HL-60/S4 (cell line): ENCODE data around the gene CPLANE1.
"Not testable (repeated sequence)": the region's sequence is repeated elsewhere in the genome, so short reads cannot be mapped to it uniquely, and the experiment has no call there.

Experiments
- in situ Hi-C: fragments of 300-500 bp; cut with MboI; formaldehyde crosslinking; loops from 2 replicates; pipeline ENCODE4 v1.14.3; 2022; ENCODE audit warnings: low sequenced_read_pairs

Gene CPLANE1

DNA sequence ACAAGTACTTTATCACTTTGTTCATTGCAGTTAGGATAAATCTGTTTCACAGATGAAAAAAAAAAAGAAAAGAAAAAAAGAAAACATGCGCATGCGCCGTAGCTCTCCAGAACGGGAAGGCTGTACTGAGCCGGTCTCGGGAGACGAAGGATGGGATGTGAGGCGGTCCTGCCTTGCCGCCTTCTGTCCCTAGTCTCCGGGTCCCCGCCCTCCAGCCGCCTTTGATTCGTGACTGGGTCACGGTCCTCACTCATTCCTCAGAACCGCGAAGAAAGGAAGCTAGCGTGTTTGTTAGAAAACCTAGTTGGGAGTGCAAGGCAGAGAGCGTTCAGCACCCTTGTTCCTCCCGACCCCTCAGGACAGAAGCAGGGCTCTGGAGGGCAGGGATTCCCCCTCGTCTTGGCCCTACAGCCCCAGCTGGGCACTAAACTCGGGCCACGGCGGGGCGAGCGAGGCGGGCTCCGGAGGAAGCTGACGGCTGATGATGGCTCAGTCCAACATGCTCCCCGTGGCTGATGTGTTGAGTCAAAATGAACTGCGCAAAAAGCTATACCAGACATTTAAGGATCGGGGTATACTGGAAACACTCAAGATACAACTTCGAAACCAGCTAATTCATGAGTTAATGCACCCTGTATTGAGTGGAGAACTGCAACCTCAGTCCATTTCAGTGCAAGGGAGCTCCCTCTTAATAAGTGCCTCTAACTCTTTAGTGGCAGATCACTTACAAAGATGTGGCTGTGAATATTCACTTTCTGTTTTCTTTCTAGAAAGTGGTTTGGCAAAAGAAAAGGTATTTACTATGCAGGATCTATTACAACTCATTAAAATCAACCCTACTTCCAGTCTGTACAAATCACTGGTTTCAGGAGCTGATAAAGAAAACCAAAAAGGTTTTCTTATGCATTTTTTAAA, 40.0 kb downstream of the CPLANE1 start:
- in situ Hi-C loops = no loop called here

DNA sequence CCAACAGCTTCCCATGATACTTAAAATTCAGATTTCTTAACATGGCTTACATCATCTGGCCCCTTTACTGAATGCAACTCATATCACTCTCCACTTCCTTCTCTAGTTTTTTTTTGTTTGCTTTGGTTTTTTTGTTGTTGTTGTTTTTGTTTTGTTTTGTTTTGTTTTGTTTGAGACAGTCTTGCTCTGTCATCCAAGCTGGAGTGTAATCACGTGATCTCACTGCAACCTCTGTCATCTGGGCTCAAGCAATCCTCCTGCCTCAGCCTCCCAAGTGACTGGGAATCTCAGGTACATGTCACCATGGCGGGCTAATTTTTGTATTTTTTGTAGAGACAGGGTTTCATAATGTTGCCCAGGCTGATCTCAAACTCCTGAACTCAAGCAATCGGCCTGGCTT, 41.4 kb downstream of the CPLANE1 start:
- in situ Hi-C loops = no loop called here

DNA sequence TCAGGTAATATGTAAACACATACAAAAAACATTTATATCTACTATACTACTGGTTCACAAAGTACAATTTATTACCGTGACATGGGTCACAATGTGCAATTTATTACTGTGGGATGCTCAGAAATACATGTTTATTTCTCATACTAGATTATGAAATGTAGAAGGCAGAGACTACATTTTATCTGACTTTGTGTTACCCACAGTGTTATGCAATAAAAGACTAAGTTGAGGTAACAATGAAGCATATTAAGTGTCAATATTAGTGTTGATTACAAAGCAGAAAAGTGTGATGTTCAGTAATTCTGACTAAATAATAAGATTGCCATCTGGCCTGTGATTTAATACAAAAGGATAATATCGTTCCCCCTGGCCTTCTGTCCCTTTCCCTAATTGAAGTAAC, 42.4 kb downstream of the CPLANE1 start:
- in situ Hi-C loops = no loop called here

DNA sequence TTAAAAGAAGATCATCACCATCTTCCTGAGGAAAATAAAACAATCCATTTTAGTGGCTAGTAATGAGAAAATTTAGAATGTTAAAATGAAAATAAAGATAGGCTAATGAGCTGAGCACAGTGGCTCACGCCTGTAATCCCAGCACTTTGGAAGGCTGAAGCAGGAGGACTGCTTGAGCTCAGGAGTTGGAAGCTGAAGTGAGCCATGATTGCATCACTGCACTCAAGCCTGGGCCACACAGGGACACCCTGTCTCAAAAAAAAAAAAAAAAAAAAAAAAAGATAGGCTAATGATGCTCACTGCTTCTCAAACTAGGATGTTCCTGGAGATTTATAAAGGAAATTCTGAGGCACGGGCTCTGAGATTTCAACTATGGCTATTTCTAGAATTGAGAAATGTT, 50.3 kb downstream of the CPLANE1 start:
- in situ Hi-C loops = no loop called here

DNA sequence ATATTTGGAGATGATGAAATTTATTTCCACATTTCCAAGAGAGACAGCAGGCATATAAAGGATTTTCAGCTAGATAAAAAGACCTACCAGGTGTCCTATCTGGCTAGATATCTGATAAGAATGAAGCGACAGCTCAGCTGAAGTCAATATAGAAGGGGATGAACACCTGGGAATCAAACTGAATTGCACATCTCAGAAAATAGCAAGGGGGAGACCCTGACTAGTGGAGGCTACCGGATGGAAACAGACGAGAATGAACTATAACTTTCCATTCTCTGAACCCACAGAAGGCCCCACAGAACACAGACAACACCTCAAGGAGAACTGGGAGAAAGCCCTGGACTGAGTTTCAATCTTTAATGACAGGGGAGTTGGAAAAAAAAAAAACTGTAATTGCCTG, 51.1 kb downstream of the CPLANE1 start:
- in situ Hi-C loops = no loop called here

DNA sequence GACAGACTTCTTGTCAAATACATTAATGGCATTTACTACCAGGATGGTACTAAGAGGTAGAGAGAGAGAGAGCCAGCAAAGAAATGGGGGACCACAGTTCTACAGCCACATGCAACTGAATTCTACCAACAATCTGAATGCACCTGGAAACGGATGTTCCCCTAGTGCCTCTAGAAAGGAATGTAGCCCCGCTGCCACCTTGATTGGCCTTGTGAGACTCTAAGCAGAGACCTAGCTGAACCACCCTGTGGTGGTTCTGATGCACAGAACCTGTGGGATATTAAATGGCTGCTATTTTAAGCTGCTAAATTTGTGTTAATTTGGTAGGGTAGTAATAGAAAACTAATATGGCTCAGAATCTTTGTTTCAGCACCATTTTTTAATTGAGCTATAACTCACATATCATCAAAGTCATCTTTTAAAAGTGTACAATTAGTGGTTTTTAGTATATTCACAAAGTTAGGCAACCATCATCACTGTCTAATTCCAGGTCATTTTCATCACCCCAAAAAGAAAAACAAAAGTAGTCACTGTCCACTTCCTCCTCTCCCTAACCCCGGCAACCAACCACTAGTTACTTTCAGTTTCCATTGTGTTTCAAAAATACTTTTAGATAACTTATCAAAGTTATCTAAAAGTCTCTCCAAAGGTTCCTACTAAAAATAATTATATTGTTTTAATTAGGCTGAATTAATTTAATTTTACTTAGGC, 51.7 kb downstream of the CPLANE1 start:
- in situ Hi-C loops = no loop called here

DNA sequence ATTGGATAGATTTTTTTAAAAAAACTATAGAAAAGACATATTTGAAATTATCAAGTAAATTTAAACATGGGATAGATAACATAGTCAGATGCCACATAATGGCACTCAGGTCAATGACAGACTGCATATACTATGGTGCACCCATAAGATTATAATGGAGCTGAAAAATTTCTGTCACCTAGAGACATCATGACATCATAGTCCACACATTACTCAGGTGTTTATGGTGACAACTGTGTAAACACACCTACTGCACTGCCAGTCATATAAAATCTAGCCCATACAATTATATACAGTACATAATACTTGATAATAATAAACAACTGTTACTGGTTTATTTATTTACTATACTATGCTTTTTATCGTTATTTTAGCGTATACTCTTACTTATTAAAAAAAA, 58.6 kb downstream of the CPLANE1 start:
- in situ Hi-C loops = no loop called here

DNA sequence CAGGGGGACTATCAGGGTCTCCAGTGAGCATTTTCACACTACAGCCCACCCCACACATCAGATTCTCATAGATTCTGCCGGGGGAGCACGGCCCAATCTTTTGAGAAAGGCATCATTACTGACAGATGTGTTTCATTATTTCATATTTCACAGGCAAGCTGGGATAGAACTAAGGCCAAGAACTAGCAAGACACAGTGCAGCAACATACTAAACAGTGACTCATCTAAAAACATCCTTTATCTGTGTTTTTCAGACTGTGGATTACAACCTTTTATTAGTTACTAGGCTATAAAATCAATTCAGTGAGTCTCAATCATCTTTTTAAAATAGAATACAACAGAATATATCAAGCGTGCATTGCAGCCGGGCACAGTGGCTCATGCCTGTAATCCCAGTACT, 59.8 kb downstream of the CPLANE1 start:
- in situ Hi-C loops = no loop called here

DNA sequence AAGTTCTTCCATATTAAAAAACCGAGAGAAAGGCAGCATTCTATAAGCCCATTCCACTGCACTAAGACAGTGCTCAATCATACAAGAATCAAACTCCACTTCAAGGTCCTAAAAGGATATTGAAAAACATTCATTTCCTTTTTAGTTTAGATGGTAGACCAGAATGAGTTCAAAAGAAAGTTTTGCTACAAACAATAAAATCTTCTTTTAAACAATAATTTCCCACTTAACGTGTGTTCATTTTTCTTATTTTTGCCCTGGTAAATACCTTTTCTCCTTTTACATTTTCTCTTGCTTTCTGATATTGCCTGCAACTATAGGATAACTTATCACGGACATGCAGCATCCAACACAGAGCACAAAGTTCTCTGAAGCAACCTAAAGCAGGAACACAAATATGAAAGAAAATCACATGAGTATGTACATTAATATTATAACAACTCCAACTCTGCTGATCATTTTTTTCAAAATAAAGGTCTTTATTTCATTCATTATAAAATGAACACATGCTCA, 61.7 kb downstream of the CPLANE1 start:
- in situ Hi-C loops = no loop called here

DNA sequence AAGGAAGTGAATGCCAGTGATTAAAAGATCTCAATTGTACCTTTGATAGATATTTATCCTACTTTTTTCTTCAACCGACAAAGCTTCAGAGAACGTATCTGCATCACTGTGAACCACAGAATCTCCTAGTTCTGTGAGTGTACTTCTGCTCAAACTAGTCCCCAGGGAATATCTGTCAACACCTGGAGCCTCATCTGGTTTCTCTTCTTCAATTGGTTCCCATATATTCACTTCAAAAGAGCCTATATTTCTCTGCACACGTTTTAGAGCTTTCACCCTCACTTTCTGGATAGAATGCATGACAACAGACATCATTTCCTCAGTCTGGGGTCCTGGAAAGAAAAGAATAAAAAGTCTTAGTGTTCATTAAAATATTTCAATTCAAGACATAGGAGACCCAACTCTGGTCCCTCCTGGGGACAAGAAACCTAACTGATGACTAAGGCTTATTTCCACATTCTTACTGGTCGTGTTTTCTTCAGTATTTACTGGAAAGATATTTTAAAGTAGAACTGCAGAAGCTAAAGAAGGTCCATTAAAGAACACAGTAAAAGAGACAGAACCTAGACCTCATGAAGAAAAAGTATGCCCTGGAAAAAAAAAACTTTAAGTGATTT, 64.3 kb downstream of the CPLANE1 start:
- in situ Hi-C loops = no loop called here

DNA sequence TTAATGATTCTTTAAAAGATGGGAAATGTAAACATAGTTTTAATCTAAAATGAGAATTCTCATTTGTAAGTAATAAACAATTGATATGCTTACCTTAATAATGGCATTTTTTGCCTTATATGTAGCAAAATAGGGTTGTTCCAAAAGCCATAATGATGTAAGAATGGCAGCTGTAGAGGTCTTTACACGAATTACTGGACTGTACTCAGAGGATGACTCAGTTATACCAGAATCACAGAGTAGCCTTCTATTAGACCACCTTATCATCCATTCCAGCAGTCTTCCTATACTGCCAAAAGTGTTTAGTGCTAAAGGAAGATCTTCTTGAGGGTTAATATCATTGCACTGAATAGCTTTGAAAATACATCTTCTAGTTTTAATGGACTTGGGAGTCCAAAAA, 66.5 kb downstream of the CPLANE1 start:
- in situ Hi-C loops = no loop called here

DNA sequence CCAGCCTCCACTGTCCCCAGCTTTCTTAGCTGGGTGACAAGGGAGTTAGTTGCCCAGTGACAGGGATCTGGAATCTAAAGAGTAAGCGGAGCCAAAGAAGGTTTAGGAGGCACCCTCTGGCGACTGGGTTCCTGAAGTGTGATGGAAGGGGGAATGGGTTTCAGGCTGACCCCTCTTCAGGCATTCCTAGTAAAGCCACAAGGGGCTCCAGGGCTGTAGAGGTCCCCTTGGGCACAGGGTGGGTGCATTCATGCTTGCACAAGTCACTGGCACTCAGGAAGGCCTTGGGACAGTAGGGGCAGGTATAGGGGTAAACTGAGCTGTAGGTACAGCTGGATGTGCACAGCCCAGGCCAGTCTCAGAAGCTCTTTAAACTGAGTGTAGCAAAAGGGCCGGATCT, 74.2 kb downstream of the CPLANE1 start:
- in situ Hi-C loops = no loop called here

DNA sequence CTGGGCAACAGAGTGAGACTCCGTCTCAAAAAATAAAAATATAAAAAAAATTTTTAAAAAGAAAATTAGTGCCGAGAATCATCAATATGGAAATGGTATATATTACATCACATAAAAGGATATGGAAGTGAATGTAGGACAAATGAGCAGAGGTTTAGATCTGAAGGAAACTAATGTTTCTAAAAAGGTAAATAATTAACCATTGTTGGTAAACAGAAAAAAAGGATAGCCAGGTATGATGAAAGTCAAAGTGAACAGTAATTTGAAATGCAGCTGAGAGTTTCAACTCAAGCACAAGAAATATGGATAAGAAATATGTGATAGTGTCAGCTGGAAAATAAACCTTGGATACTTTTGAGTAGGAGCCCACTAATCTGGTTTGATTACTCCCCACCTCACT, 76.2 kb downstream of the CPLANE1 start:
- in situ Hi-C loops = no loop called here

DNA sequence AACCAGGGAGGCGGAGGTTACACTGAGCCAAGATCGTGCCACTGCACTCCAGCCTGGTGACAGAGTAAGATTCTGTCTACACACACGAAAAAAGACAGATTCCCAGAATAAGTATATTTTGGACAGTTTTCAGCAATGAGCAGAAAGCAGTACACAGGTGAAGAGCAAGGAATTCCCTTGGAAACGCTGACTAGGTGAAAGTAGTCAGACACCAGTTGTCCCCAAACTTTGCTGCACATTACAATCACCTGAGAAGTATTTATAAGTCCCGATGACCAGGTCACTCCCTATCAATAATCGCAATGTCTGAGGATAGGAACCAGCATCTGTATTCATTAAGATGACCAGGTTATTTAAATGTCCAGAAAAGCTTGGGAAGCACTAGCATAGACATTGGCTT, 78.3 kb downstream of the CPLANE1 start:
- in situ Hi-C loops = no loop called here

DNA sequence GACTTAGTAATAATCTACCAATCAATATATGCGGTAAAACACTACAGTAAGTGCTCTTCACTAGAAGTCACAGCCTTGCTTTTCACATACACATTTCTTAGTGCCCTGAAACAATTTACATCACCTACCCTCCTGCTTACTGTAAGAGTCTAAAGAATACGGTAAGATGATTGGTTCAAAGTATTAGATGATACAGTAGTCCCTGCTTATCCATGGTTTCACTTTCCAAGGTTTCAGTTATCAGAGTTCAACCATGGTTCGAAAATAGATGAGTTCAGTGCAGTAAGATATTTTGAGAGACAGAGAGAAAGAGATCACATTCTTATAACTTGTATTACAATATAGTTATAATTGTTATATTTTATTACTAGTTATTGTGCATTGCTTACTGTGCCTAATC, 83.0 kb downstream of the CPLANE1 start:
- in situ Hi-C loops = no loop called here

DNA sequence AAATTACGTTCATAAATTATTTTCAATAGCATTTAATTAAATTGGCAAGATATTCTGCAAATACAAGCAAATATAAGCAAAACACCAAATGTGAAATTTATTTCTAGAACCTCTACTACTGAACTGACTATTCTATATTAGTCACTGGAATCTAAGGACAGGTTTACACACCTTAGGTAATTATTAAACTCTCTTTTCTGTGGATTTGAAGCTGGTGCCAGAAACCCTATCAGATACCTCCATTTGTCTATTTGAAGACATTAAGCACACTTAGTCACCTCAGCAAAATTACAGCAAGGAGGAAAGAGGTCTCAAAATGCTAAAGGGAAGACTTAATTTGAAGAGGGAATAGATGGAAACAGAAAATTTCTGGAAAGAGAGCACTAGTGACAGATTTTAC, 83.4 kb downstream of the CPLANE1 start:
- in situ Hi-C loops = no loop called here

DNA sequence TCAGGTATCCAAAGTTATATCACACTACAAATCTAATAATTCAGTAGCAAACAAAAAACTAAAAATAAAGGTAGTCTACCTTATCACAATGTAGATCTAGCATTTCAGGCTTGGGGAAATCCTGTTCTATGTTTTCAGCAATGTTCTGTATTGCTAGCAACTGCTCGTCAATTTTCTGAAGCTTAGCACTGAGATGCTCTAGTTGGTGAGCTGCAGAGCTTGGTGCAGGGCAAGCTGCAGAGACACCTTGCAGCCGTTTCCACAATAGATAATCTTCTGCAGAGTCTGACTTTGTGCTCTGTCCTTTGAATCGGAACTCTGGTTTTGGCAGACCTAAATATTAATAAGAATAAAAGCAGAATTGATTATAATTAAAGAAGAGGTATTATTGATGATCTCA, 95.5 kb downstream of the CPLANE1 start:
- in situ Hi-C loops = no loop called here

DNA sequence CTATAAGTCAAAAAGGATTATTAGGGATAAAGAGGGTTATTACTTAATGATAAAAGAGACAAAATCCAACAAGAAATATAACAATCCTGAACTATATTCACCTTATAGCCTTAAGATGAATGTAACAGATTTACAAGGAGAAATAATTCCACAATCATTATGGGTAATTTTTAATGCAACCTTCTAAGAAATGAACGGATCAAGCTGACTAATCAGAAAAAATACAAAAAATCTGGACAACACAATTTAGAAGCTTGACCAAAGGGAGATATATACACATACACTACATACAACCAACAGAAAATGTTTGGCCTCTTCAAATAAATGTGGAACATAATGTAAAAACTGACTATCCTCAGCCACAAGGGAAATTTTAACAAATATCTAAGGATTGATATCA, 102.3 kb downstream of the CPLANE1 start:
- in situ Hi-C loops = no loop called here

DNA sequence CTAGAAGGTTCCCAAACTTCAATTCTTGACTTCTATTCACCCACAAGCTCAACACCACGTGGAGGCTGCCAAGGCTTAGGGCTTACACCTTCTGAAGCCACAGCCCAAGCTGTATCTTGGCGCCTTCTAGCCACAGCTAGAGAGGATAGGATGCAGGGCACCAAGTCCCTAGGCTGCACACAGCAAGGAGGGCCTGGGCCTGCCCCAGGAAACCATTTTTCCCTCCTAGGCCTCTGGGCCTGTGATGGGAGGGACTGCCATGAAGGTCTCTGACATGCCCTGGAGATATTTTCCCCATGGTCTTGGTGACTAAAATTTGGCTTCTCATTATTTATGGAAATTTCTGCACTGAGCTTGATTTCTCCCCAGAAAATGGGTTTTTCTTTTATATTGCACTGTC, 112.5 kb downstream of the CPLANE1 start:
- in situ Hi-C loops = no loop called here

DNA sequence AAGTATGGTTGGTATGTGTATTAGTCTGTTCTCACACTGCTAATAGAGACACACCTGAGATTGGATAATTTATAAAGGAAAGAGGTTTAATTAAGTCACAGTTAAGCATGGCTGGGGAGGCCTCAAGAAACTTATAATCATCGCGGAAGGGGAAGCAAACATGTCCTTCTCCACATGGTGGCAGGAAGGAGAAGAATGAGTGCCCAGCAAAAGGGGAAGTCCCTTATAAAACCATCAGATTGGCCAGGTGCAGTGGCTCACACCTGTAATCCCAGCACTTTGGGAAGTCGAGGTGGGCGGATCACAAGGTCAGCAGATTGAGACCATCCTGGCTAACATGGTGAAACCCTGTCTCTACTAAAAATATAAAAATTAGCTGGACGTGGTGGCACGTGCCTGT, 113.9 kb downstream of the CPLANE1 start:
- in situ Hi-C loops = not testable (repeated sequence)

DNA sequence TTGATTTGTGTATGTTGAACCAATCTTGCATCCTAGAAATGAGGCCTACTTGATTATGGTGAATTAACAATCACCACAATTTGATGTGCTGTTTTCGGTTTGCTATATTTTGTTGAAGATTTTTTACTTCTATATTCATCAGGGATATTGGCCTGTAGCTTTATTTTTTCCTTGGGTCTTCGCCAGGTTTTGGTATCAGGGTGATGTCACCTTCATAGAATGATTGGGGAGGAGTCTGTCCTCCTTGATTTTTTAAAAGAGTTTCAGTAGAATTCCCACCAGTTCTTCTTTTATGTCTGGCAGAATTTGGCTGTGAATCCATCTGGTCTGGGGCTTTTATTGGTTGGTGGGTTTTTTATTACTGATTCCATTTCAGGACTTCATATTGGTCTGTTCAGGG, 115.2 kb downstream of the CPLANE1 start:
- in situ Hi-C loops = no loop called here

DNA sequence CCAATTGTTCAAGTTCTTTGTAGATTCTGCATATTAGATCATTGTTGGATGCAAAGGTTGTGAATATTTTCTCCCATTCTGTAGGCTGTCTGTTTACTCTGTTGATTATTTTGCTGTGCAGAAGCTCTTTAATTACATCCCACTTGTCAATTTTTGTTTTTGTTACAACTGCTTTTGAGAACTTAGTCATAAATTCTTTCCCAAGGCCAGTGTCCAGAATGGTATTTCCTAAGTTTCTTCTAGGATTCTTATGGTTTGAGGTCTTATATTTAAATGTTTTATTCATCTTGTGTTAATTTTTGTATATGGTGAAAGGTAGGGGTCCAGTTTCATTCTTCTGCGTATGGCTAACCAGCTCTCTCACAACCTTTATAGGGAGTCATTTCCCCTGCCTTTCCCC, 116.5 kb downstream of the CPLANE1 start:
- in situ Hi-C loops = no loop called here
